Osteoblast (primary cell): ENCODE data around the gene GPR158. TPM values are rescaled to one million over a fixed set of nuclear protein-coding genes. Genes with fewer than 3 reads are reported as not detected.
"Not testable (repeated sequence)": the region's sequence is repeated elsewhere in the genome, so short reads cannot be mapped to it uniquely, and the experiment has no call there.

ENCODE experiments used
- DNase-seq: peaks from one replicate; pipeline ENCODE4 v3.0.0; 2011; ENCODE audit warnings: low spot score, mixed read lengths; ENCODE audit not compliant: insufficient read length; ENCODE audit errors: missing footprints
- H2AFZ ChIP-seq: 2 replicates; pipeline ENCODE4 v1.6.0; 2011; ENCODE audit warnings: mild to moderate bottlenecking, low read length
- H3K27ac ChIP-seq: 2 replicates; pipeline ENCODE4 v1.5.1; 2011; ENCODE audit warnings: mild to moderate bottlenecking, low read depth, low read length, moderate library complexity
- H3K27me3 ChIP-seq: 2 replicates; pipeline ENCODE4 v1.6.0; 2012; ENCODE audit warnings: mild to moderate bottlenecking, control low read depth, inconsistent platforms, low read length, moderate library complexity; ENCODE audit not compliant: insufficient read depth
- H3K36me3 ChIP-seq: 2 replicates; pipeline ENCODE4 v1.5.1; 2011; ENCODE audit warnings: mild to moderate bottlenecking, low read length, control low read depth, moderate library complexity; ENCODE audit not compliant: insufficient read depth
- H3K4me1 ChIP-seq: 2 replicates; pipeline ENCODE4 v1.5.1; 2011; ENCODE audit warnings: mild to moderate bottlenecking, low read length, control low read depth, moderate library complexity; ENCODE audit not compliant: insufficient read depth
- H3K4me2 ChIP-seq: 2 replicates; pipeline ENCODE4 v1.6.0; 2011; ENCODE audit warnings: mild to moderate bottlenecking, low read length; ENCODE audit not compliant: insufficient read depth
- H3K4me3 ChIP-seq: fragments of 200-600 bp; sonication (generic); 3 replicates; pipeline ENCODE4 v1.5.1; 2012; ENCODE audit warnings: mild to moderate bottlenecking, low read length, inconsistent platforms; ENCODE audit not compliant: insufficient read depth
- H3K79me2 ChIP-seq: 2 replicates; pipeline ENCODE4 v1.6.0; 2012; ENCODE audit warnings: mild to moderate bottlenecking, low read length, control low read depth, inconsistent platforms; ENCODE audit not compliant: insufficient read depth
- H3K9me3 ChIP-seq: 2 replicates; pipeline ENCODE4 v1.5.1; 2011; ENCODE audit warnings: low read depth, low read length, control low read depth
- H4K20me1 ChIP-seq: 2 replicates; pipeline ENCODE4 v1.6.0; 2012; ENCODE audit warnings: mild to moderate bottlenecking, low read length, control low read depth; ENCODE audit not compliant: insufficient read depth
- total RNA-seq: library from RNA; depleted of rRNA; stranded (reverse); fragments of >200 nt; gene quantifications from 2 replicates; pipeline ENCODE4 v1.2.3, GENCODE V29; 2012
- TF ChIP-seq, protein P1 (sequence below): IDR thresholded peaks from 2 replicates; pipeline ENCODE4 v1.5.1; 2011; ENCODE audit warnings: mild to moderate bottlenecking, low read depth, low read length, moderate library complexity; ENCODE audit errors: extremely low read depth

The GPR158 gene
- total RNA-seq, 1 donor, result under 0.01 TPM

DNA sequence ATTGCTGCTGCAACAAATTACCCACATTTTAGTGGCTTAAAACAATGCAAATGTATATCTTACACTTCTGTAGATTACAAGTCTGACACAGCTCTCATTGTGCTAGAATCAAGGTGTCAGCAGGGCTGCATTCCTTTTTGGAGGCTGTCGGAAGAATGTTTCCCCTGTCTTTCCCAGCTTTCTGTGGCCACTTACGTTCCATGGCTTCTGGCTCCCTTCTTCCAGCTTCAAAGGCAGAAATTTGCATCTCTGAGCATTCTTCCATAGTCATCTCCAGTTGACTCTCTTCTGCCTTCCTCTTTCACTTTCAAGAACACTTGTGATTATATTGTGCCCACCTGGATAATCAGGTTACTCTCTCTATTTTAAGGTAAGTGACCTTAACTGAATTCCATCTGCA is 125.3 kb downstream of the GPR158 start:
- H3K4me3 ChIP-seq, result no peak overlapping the region
- no peak overlapping the region for H3K27ac ChIP-seq
- H3K27me3 ChIP-seq, result no peaks in the 10 kb centered on the region

DNA sequence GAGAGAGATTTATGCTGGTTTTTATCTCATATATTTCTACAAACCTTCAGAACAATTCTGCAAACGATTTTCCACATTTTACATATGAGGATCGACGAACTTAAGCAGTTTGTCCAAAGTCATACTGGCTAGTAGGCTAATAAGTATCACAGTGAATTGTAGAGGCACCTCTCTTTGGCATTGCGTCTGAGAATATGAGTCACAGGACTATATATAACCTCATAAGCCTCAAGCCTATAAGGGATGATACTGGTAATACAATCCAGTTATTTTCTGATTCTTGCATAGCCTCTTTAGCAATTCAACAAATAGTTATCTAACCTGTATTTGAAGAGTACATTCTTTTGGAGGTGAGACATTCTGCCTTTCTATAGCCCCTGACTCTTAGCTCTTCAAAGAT is 129.8 kb downstream of the GPR158 start:
- no peaks in the 10 kb centered on the region for H3K79me2 ChIP-seq
- H3K9me3 ChIP-seq, result no peaks in the 10 kb centered on the region
- DNase-seq, result no peak
- H2AFZ ChIP-seq, result no peak overlapping the region
- H3K27me3 ChIP-seq, result no peaks in the 10 kb centered on the region
- TF ChIP-seq, protein P1, sequence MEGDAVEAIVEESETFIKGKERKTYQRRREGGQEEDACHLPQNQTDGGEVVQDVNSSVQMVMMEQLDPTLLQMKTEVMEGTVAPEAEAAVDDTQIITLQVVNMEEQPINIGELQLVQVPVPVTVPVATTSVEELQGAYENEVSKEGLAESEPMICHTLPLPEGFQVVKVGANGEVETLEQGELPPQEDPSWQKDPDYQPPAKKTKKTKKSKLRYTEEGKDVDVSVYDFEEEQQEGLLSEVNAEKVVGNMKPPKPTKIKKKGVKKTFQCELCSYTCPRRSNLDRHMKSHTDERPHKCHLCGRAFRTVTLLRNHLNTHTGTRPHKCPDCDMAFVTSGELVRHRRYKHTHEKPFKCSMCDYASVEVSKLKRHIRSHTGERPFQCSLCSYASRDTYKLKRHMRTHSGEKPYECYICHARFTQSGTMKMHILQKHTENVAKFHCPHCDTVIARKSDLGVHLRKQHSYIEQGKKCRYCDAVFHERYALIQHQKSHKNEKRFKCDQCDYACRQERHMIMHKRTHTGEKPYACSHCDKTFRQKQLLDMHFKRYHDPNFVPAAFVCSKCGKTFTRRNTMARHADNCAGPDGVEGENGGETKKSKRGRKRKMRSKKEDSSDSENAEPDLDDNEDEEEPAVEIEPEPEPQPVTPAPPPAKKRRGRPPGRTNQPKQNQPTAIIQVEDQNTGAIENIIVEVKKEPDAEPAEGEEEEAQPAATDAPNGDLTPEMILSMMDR, result no peak
- no peaks in the 10 kb centered on the region for H3K36me3 ChIP-seq
- no peaks in the 10 kb centered on the region for H3K4me1 ChIP-seq
- H3K4me3 ChIP-seq, result no peak overlapping the region
- H3K4me2 ChIP-seq, result no peak overlapping the region
- H3K27ac ChIP-seq, result no peak overlapping the region
- no peaks in the 10 kb centered on the region for H4K20me1 ChIP-seq

More for the DNA sequence above, 125.3 kb downstream of the GPR158 start:
- DNase-seq, result no peak
- Histone ChIP-seq H4K20me1 (no peaks in the 10 kb centered on the region), H3K36me3 (no peaks in the 10 kb centered on the region), H2AFZ (no peak overlapping the region), H3K79me2 (no peaks in the 10 kb centered on the region), H3K4me2 (no peak overlapping the region), H3K9me3 (no peaks in the 10 kb centered on the region), H3K4me1 (no peaks in the 10 kb centered on the region)
- TF ChIP-seq, protein P1, result no peak

DNA sequence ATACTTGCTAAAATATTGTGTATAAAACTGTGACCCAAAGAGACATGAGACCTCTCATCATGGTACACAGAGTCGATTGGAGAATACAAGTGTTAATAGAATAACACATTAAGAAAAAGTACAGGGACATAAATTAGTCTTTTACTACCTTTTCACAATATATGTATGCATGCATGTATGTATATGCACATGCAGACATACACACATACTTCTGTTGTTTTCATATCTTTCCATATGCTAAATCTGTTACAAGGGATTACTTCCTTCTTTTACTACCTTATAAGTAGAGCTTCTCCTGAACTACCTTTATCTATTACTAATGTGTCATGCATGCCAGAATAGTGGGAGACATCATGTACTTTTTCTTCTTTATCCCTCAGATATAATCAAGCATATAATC is 131.6 kb downstream of the GPR158 start:
- no peak overlapping the region for H3K4me3 ChIP-seq
- H2AFZ ChIP-seq, result no peak overlapping the region

DNA sequence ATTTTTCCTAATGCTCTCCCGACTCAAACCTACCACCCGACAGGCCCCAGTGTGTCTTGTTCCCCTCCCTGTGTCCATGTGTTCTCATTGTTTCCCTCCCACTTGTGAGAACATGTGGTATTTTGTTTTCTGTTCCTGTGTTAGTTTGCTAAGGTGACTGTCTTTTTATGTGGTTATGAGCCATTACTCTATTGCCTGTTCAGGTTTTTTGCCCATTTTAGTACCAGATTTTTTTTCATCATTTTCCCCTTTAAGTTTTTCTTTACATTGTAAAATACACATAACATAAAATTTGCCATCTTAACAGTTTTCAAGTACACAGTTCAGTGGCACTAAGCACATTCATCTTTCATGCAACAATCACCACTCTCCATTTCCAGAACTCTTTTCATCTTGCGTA is 133.5 kb downstream of the GPR158 start:
- Histone ChIP-seq H3K36me3 (no peaks in the 10 kb centered on the region), H3K27ac (no peak overlapping the region), H4K20me1 (no peaks in the 10 kb centered on the region), H3K4me2 (no peak overlapping the region), H3K4me3 (no peak overlapping the region), H2AFZ (no peak overlapping the region), H3K79me2 (no peaks in the 10 kb centered on the region), H3K4me1 (no peaks in the 10 kb centered on the region), H3K9me3 (no peaks in the 10 kb centered on the region), H3K27me3 (no peaks in the 10 kb centered on the region)
- DNase-seq, result no peak
- TF ChIP-seq, protein P1, result no peak

More for the DNA sequence above, 131.6 kb downstream of the GPR158 start:
- TF ChIP-seq, protein P1, result no peak
- H3K79me2 ChIP-seq, result no peaks in the 10 kb centered on the region
- H3K27ac ChIP-seq, result no peak overlapping the region
- no peak for DNase-seq
- no peaks in the 10 kb centered on the region for H3K36me3 ChIP-seq
- H3K9me3 ChIP-seq, result no peaks in the 10 kb centered on the region
- no peak overlapping the region for H3K4me2 ChIP-seq
- H3K4me1 ChIP-seq, result no peaks in the 10 kb centered on the region
- no peaks in the 10 kb centered on the region for H4K20me1 ChIP-seq
- no peaks in the 10 kb centered on the region for H3K27me3 ChIP-seq

DNA sequence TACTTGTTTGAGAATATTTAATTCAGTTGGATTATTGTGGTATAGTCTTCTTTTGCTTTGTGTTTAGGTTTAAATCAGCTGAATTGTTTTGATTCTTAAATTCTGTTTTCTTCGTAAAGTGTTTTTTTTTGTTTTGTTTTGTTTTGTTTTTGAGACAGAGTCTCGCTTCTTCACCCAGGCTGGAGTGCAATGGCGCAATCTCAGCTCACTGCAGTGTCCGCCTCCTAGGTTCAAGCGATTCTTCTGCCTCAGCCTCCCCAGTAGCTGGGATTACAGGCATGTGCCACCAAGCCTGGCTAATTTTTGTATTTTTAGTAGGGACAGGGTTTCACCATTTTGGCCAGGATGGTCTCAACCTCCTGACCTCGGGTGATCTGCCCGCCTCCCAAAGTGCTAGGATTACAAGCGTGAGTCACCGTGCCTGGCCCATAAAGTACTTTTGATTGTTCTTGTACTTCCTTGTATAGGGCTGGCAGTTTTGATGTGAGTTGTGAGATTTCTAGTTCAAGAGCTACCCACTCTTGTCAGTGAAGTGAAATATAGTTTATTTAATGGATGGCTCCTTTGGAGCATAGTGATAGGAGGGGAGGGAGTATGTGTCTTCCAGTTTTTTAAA is 142.9 kb downstream of the GPR158 start:
- H3K27me3 ChIP-seq, result not testable (repeated sequence)

More for the DNA sequence above, 142.9 kb downstream of the GPR158 start:
- H3K9me3 ChIP-seq, H3K4me2 ChIP-seq, H3K4me3 ChIP-seq, H3K27ac ChIP-seq, H4K20me1 ChIP-seq, H3K79me2 ChIP-seq, H3K4me1 ChIP-seq, DNase-seq, H3K36me3 ChIP-seq, H2AFZ ChIP-seq: not testable (repeated sequence)
